ENCODE results near the gene MESP2.

MESP2 gene

DNA sequence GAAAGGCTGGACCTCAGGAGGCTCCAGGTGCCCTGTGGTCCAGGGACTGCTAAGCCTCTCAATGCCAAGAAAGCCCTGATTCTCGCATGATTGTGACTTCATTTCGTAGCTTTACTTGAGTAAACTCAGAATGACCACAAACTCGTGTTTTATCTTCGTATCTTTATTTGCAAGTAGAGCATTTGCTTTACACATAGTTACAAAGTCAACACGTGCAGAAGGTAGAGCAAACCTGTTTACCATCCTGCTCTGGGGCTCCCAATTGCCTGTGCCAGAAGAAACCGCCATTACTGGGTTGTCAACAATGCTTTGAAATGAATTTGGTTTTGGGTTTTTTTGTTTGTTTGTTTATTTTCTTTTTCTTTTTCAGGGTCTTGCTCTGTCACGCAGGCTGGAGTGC is 19.2 kb upstream of the MESP2 start:
- DNase-seq = no peak

DNA sequence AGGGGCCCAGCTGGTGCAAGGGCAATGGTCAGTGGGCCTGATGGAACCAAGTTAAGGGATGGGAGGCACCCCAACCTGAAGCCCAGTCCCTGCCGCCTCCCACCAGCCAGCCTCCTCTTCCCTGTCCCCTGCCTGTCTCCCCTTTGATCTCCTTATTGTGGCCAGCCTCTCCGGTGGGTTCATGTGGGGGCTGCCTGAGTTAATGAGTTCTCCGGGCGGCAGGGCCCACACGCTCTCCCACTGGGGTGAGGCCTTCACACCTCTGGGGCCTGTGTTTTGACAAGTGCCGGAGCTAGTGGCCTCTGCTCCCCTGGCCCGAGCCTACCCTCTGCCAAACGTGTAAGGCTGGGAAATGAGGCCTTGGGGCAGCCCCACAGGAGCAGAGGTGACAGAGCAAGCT is 17.8 kb upstream of the MESP2 start:
- no peak for DNase-seq

DNA sequence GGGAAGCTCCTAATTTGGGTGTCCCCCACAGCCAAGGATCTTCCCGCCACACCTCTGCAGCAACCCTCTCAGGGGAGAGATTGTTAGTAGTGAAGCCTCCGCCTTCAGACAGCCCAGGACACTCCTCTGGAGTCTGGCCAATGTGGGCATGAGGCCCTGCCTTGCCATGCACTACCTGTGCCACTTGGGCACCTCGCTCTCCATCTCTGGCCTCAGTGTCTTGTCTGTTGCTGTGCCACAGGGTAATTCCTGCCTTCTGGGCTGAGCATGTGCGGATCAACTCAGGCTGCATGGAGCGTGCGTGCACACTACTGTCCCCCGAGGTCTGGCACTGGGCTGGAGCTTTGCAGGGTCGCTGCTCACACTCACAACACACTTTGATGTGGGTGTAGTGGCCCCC is 17.2 kb upstream of the MESP2 start:
- DNase-seq = no peak

DNA sequence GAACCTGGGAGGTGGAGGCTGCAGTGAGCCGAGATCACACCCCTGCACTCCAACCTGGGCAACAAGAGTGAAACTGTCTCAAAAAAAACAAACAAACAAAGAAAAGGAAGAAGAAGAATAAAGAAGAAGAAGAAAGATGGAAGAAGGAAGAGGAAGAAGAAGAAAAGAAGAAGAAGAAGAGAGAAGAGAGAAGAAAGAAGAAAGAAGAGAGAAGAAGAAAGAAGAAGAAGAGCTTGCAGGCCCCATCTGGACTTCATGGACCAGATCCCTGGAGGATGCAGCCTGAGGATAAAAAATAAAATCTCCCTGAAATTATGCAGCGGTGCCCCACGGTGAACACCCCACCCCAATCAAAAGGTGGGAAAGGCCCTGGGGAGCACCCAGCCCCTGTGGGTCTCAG is 16.3 kb upstream of the MESP2 start:
- DNase-seq = no peak

DNA sequence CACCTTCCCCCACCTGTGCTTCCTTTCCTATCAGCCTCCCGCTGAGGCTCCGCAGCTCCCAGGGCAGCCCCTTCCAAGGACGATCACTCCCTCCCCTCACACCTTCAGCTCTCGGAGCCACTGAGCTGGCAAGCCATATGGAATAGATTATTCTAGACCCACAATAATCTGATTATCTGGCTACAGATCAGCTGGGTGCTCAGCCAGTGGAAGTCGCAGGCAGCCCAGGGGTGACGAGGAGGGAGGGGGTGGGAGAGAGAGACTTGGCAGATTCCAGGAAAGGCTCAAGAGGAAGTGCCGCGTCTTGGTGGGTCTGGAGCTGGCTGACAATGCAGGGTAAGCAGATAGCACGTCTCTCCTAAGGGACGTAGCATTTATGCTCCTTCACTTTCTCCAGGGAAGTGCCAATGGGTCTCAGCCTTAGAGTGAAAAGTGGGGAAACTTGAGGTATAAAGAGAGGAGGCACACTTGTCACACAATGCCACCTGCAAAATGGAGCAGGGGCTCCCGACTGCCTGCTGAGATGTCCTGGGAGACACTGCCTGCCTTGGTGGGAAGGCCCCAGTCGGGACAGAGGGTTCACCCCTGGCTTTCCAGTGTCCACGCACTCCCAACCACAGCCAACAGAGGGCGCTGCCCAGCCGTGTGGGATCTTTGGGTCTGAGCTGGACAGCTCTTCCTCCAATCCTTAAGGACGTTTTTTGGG is 15.7 kb upstream of the MESP2 start:
- DNase-seq = peak; percentile 63

DNA sequence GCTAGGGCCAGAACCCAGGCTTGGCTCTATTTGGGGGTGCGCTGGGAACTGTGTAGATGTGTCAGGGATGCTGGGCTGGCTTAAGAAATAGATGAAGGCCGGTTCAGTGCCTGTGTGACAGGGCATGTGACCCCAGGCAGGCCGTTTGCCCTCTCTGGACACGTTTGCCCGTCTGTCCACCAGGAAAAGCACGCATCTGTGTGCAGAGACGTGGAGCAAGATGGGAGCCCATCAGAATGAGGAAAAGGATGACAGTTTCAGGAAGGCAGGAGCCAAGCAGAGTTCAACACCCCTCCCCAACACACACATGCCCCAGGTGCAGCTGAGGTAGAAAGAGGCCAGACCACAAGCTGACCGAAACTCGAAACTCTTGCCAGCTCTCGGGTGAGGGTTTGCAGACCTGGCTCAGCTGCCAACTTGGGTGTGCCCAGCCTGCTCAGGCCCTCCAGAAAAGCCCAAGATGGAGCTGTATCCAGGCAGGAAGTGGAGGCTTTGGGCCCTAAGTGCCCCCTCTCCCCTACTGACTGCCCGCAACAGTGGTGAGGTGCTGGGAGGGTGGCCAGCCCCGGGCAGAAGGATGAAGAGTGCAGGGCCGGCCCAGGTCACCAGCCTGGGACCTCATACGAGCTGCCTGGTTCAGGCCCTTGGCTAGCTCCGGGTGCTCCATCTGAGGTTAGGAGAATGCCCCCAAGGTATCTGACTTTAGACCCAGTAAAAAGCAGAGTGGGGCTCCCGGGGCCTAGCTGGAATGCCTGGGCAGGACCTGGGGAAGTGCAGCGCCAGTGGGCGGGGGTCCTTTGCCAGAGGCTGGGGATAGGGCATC is 14.9 kb upstream of the MESP2 start:
- DNase-seq = no peak

DNA sequence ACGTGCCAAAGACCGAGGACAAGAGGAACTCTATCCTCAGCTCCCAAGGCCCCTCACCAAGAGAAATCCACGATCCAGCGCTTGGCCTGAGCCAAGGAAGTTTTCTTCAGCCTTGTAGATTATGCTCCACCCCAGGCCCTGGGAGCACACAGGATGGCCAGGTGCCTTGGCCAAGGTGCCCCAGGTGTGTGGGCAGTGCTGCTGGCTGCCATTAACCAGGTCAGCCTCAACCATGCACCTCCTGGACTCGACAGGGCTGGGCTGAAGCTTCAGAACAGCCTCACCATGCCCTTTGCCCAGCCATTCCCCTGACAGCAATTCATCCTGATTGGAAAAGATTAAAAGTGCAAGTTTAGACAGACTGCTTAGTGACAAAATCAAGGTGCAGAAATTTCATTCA is 14.2 kb upstream of the MESP2 start:
- DNase-seq = no peak

DNA sequence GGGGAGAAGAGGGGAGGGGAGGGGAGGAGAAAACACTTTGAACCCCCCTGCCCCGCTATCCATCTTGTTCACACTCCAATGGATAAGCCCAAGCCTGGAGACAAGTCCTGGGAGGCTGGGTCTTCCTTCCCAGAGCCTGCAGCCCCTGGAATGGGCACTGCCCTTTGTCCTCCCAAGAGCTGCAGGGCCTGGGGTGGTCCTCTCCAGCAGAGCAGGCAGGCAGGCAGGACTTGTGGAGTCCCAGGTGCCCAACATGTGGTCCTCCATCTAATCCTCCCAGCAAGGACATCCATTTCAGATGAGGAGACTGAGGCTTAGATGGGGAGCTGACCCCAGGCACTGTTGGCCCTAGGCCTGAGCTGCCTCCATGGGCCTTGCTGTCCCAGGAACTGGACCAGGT is 10.4 kb upstream of the MESP2 start:
- no peak for DNase-seq

DNA sequence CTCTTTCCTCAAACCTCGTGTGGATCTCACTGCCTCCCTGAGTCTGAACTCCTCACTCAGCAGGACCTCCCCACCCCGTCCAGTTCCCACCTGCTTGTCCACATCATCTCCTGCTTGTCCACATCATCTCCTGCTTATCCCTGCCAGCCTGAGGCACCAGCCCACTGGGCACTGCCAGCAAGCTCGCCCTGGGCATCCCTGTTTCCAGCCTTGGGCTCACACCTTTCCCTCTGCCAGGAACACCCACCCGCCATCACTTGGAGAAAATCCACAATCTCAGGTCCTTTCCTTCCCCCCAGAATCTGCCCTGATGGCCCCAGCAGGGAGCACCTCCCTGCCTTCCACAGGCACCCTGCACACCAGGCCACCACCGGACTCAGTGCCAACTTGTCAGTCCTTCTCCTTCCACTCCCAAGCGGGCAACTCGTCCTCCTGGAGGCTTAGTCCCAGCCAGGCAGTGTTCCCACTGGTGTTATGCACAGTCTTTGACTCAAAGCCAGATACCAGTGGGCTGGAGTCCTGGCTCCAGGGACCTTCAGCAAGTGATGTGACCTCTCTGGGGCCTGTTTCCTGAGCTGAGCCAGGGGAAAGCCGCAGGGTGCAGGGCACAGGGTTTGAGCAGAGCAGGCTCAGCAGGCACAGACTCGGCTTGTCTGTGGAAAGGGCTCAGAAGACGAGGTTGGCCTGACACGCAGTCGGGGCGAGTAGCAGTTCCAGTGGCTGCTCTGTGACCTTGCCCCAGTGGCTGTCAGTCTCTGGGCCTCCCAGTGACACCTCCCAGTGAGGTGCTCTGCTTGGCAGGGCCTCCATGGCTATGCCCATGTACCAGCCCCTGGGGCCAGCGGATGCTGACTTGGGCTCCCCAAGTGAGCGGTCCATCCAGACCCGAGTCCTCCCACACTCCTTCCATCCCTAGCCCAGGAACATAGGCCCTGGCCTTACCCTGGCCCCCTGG is 9.5 kb upstream of the MESP2 start:
- no peak for DNase-seq

DNA sequence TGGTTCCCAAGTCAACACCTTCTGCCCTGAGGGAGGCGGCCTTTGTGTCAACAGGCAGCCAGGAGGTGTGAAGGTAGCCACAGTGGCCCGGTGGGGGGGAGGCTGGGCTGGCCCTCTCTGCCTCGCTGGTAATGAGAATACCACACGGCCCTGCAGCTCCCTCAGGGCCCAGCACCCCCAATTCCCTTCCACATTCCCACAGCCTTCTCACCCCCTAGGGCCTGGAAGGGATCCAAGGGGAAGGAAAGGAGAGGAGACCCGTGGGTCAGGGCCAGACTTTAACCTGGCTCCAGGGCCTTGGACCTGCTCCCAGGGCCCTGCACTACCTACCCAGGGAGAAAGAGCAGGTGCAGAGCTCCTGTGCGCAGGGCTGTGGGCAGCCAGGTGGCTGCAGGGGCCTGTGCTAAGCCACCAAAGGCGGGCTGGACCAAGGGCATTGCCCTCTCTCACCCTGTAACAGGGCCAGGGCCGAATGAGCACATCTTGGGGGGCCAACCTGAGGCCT is 8.7 kb upstream of the MESP2 start:
- DNase-seq = no peak

DNA sequence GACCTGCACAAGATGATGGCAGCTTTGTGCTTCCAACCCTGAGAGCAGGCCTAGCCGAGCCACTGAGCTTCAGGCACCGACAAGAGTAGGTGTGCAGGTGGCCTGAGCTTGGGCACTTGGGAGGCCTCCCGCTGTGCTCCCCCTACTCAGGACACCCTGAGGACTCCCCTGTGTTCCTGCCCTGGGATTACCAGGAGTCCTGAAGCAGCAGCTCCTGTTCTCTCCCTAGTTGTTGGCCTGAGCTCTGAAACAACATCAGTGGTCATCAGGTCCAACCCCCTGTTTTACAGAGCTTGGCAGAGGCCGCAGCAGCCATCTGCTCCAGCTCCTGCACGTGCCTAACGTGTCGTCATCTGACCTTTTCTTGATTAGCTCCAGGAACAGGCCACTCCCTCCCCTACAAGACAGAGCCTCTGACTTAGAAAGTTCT is 8.0 kb upstream of the MESP2 start:
- DNase-seq = no peak

DNA sequence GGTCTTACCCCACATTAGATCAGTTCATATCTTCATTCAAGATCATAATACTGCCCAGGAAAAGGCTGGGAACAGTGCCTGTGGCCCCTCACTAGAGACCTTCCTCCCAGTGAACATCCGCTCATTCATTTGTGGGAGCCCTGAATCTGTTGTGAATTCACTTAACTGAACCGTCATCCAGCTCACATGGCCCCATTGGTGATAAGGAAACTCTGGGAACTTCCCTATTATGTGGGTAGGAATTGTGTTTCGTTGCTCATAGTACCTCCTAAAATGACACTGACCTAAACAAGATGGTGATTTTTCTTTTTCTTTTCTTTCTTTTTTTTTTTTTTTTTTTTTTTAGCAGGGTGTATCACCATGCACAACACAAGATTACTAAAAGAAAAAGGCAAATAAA is 6.8 kb upstream of the MESP2 start:
- no peak for DNase-seq

DNA sequence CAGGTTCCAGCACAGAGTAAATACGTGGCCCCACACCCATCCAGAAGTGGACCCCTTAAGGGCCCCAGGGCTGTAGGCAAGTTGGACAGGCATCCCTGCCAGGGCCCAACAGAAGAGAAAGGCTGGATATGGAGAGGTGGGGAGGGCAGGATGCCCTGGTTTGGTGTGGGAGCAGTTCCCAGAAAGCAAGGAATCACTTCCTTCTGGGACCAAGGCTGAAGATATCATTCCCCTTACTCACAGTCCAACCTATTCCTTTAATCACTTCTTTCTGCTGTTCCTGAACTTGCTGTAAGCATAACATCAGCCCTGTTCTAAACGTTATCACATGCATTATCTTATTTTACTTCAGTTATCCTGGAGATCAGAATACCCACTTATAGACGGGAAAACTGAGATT is 6.1 kb upstream of the MESP2 start:
- no peak for DNase-seq

DNA sequence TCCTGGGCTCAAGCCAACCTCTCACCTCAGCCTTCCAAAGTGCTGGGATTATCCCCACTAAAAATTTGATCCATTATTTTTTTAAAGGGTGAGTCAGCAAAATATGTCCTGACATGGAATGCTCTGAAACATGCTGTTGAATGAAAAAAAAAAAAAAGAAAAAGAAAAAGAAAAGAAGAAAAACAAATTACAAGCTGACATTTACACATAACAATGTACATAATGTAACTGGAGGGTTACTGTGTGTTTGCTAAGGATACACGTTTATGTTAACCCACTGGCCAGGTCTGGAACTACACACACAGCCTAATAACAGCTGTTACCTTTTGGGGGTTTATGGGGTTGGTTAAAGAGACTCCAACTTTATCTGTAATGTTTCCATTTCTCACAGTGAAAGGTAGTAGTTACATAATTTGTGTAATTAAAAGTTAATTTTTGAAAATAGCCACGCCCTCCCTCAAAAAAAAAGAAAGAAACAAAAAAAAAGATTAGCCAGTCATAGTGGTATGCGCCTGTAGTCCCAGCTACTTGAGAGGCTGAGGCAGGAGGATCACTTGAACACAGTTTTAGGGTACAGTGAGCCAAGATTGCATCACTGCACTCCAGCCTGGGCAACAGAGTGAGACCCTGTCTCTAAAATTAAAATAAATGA is 3.1 kb upstream of the MESP2 start:
- DNase-seq = no peak

DNA sequence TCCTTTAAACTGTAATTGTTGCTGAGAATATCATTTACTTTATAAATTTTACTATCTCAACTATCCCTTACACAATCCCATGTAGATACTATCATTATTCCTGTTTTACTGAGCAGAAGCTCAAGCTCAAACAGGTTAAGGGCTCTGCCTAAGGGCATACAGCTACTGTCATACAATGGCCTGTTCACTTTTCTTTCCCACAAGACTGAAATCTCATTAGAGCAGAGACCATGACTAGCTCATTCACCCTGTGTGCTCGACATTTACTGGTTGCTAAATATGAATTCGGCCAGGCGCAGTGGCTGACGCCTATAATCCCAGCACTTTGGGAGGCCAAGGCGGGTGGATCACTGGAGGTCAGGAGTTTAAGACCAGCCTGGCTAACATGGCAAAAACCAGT is 1.6 kb upstream of the MESP2 start:
- no peak for DNase-seq

DNA sequence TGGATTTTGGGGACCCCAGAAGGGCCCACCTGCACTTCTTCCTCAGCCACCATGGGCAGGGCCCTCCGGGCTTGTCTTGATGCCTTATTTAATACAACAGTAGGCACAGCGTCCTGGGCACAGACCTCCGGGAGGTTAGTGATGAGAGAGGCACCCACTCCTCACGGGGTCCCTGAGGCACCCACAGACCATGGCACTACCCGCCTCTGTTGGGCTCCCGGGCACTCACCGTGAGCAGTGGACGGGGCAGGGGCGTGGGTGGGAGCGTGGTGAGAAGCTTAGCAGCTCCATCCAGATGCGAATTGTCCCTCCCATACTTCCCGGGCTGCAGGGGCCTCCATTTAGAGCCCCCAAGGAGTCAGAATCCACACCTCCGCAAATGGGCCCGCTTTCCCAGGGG is 317 bp upstream of the MESP2 start:
- no peak for DNase-seq

DNA sequence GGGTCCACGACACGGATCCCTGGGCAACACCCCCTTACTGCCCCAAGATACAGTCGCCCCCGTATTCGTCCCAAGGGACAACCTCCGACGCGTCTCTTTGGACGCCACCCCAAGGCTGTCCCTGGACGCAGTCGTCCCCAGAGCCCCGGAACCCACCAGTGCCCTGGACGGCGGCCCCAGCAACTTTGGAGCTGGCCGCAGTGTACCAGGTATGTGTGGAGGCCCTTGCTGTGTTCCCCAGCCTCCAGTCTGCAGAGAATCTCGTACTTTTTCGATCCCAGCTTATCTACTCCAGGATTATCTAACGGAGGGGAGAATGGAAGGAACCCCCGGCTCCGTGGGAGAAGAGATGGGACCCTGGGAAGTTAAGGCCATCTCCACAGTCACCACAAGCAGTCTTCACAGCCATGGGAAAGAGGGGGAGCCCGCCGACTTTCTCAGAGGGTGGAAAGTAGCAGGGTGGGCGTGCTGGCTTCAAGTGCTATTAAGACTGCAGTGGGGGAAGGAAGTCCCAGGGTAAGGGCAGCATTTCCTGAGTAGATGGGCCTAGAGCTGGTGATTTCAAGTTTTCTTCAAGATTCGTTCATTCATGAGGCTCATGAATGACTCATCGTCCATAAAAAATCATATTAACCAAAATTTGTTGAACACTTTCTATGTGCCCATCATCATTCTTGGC is 1.1 kb downstream of the MESP2 start:
- DNase-seq = no peak

DNA sequence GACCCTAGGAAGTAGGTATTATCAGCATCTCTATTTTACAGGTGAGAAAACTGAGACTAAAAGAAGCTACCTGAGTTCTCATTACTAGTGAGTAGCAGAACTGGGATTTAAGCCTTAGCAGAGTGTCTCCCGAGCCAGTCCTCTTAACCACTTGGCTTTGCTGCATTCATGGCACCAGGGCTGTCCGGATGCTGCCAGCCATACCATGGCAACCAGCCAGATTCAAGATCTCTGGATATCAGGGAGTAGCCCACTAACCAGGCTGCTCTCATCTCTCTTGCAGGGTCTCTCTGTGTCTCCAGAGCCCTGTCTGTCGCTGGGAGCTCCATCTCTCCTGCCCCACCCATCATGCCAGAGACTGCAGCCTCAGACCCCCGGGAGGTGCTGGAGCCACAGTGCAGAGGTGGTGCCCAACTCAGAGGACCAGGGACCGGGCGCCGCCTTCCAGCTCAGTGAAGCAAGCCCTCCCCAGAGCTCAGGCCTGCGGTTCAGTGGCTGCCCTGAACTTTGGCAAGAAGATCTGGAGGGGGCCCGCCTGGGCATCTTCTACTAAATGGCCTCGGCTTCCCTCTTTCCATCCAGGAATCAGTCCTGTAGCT is 1.7 kb downstream of the MESP2 start:
- no peak for DNase-seq

DNA sequence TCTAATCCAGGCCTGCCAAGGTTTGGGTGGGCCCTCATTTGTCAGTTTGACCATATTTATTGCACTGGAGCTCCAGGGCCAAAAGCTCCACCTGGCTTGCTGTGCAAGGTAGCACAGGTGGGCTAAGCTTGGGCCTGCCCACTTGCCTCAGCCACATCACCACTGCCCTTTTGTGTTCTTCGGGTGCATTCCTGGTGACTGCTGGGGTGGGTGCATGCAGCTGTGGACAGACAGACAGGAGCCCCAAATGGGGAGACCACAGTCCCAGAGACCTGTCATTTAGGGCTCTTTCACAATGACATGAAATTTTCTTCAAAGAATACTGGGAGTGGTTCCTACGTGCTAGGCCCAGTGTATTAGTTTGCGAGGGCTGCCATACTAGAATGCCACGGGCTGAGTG is 2.7 kb downstream of the MESP2 start:
- DNase-seq = no peak

DNA sequence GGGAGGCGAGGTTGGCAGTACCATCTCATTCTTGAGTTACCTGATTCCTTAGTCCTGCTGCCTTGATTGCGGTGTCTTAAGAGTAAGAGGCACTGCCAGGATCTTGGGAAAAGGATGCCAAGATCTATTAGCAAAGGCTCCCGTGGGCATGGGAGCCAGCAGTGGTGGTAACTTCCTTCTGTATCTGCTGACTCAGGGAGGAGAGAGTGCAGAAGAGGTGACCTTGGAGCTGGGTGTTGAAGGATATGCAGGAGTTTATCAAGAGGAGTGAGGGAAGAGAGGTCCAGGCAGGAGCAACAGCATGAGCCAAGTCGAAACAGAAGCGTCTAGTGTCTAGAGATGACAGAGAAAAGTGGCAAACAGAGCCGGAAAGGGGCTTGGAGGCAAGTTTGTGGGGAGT is 4.5 kb downstream of the MESP2 start:
- DNase-seq = no peak

DNA sequence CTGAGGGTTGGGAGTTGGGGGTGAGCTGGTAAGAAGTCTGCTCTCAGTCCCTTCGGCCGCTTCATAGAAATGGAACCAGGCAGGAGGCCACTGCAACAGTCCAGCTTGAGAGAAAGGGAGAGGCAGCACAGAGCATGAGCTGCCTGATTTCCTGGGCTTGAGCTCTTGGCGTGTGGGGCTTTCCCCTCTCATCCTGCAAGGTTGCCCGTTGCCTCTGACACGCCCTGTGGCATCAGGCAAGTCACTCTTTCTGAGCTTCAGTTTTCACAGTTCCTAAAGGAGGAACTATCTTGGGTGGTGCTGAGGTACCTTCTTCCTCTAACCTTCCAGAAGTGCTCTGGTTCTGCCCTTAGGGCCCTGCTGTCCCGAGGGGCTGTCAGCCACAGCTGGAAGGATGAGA is 4.9 kb downstream of the MESP2 start:
- no peak for DNase-seq
